Activated naive CD8-positive, alpha-beta T cell treated with anti-CD3 and anti-CD28 coated beads, Interleukin-2, amount 50 U/mL, for 24 hours (primary cell): ENCODE data around the gene PTGDR.
A peak's percentile ranks its signal among the peaks of the same experiment; 100 is the strongest.

Experiments used
- ATAC-seq: fragments of 150-1000 bp; cut with Tn5 transposase; one replicate; pipeline ENCODE4 v1.10.0; 2021
- DNase-seq: peaks from one replicate; pipeline ENCODE4 v3.0.0; 2021
- H3K27ac Mint-ChIP-seq: one replicate; pipeline ENCODE4 v1.8.0; 2021; ENCODE audit warnings: mild to moderate bottlenecking, mixed read lengths
- H3K27me3 Mint-ChIP-seq: one replicate; pipeline ENCODE4 v1.8.0; 2021; ENCODE audit warnings: mixed read lengths
- H3K36me3 Mint-ChIP-seq: one replicate; pipeline ENCODE4 v1.8.0; 2021; ENCODE audit warnings: low read depth, mixed read lengths
- H3K4me1 Mint-ChIP-seq: one replicate; pipeline ENCODE4 v1.8.0; 2021; ENCODE audit warnings: mixed read lengths
- H3K4me3 Mint-ChIP-seq: one replicate; pipeline ENCODE4 v1.8.0; 2021; ENCODE audit warnings: mild to moderate bottlenecking, moderate library complexity, mixed read lengths
- H3K9me3 Mint-ChIP-seq: one replicate; pipeline ENCODE4 v1.8.0; 2021; ENCODE audit warnings: mixed read lengths

PTGDR gene

DNA sequence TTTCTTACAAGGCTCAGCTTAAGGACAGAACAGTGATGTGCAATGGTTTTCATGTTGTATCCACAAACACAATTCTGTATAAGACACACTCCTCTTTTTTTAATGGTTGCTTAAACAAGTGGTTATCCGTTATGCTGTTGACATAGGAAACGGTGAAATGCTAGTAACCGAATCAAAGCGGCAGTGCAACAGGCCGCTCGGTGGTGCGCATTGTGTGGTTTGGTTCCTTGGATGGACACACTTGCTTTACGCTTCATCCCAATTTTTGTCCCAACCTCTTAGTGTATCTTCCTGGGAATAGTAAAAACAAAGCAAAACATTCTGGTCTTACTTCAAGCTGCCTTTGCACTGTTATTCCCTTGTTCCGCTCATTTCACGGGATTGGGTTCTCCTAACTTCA lies 46.0 kb downstream of the PTGDR start:
- Mint-ChIP-seq H3K4me1 (peaks cover 82% of the 10 kb centered on the region), H3K36me3 (peaks cover 14% of the 10 kb centered on the region), H3K4me3 (peak overlapping the region; percentile 97), H3K27me3 (peaks cover 16% of the 10 kb centered on the region), H3K9me3 (no peaks in the 10 kb centered on the region), H3K27ac (peak overlapping the region; percentile 83)
- ATAC-seq (no peak), DNase-seq (no peak)

DNA sequence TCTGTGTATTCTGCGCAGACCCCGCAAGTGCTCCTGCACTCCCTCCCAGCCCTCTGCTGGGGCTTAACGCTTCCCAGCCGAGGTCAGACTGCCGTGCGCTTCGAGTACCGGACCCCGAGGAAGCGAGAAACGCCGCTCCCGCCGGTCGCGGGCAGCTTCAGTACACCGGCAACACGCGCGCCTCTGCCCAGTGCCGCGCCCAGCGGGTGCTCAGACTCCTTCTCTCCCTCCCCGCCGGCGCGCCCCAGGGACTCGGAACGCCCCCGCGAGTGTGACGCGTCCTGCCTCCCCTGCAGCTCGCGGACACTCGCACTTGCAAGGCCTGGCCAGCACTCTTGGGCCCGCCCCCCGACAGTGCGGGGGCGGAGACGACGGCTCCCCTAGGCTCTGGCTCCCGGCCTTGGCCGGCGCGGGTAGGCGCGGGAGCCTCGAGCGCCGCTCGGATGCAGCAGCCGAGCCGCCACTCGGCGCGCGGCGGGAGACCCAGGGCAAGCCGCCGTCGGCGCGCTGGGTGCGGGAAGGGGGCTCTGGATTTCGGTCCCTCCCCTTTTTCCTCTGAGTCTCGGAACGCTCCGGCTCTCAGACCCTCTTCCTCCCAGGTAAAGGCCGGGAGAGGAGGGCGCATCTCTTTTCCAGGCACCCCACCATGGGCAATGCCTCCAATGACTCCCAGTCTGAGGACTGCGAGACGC lies 46.6 kb downstream of the PTGDR start, which contains the start of gene PTGER2:
TSS of gene PTGER2 (plus strand) at position 410 of the 692 bp plus-strand sequence. CDS start at position 647, 237 bp downstream.
- peaks cover 20% of the 10 kb centered on the region for H3K36me3 Mint-ChIP-seq
- peak within 1 kb of the TSS; percentile 92 for H3K27ac Mint-ChIP-seq
- H3K4me1 Mint-ChIP-seq, result peaks cover 86% of the 10 kb centered on the region
- H3K4me3 Mint-ChIP-seq, result peak within 1 kb of the TSS; percentile 97
- H3K9me3 Mint-ChIP-seq, result no peaks in the 10 kb centered on the region
- DNase-seq (peak; percentile 88), ATAC-seq (peak; percentile 78)
- peaks cover 16% of the 10 kb centered on the region for H3K27me3 Mint-ChIP-seq

DNA sequence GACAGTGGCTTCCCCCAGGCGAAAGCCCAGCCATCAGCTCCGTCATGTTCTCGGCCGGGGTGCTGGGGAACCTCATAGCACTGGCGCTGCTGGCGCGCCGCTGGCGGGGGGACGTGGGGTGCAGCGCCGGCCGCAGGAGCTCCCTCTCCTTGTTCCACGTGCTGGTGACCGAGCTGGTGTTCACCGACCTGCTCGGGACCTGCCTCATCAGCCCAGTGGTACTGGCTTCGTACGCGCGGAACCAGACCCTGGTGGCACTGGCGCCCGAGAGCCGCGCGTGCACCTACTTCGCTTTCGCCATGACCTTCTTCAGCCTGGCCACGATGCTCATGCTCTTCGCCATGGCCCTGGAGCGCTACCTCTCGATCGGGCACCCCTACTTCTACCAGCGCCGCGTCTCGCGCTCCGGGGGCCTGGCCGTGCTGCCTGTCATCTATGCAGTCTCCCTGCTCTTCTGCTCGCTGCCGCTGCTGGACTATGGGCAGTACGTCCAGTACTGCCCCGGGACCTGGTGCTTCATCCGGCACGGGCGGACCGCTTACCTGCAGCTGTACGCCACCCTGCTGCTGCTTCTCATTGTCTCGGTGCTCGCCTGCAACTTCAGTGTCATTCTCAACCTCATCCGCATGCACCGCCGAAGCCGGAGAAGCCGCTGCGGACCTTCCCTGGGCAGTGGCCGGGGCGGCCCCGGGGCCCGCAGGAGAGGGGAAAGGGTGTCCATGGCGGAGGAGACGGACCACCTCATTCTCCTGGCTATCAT lies 47.3 kb downstream of the PTGDR start:
- peaks cover 90% of the 10 kb centered on the region for H3K4me1 Mint-ChIP-seq
- H3K27me3 Mint-ChIP-seq, result peaks cover 16% of the 10 kb centered on the region
- no peaks in the 10 kb centered on the region for H3K9me3 Mint-ChIP-seq
- peak; percentile 43 for DNase-seq
- peak overlapping the region; percentile 97 for H3K4me3 Mint-ChIP-seq
- ATAC-seq, result peak; percentile 38
- H3K36me3 Mint-ChIP-seq, result peaks cover 26% of the 10 kb centered on the region
- H3K27ac Mint-ChIP-seq, result peak overlapping the region; percentile 92

DNA sequence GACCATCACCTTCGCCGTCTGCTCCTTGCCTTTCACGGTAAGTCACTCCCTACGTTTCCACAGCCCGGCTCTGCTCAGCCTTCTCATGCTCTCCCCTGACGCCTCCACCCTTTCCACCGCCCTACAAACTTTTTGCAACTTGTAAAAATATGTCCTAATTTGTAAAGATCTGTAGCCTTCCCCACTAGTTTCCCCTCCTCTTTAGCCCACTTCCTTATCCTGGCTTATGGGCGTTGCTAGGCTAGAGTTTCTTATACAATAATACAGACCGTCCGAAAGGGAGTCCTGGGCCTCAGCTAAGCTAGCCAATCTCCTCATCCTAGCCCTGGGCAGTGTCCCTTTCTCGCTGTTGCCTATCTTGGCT lies 47.8 kb downstream of the PTGDR start:
- peaks cover 16% of the 10 kb centered on the region for H3K27me3 Mint-ChIP-seq
- peaks cover 90% of the 10 kb centered on the region for H3K4me1 Mint-ChIP-seq
- DNase-seq (no peak), ATAC-seq (peak; percentile 7)
- H3K27ac Mint-ChIP-seq, result peak overlapping the region; percentile 92
- H3K9me3 Mint-ChIP-seq, result no peaks in the 10 kb centered on the region
- peaks cover 32% of the 10 kb centered on the region for H3K36me3 Mint-ChIP-seq
- H3K4me3 Mint-ChIP-seq, result peak overlapping the region; percentile 97

DNA sequence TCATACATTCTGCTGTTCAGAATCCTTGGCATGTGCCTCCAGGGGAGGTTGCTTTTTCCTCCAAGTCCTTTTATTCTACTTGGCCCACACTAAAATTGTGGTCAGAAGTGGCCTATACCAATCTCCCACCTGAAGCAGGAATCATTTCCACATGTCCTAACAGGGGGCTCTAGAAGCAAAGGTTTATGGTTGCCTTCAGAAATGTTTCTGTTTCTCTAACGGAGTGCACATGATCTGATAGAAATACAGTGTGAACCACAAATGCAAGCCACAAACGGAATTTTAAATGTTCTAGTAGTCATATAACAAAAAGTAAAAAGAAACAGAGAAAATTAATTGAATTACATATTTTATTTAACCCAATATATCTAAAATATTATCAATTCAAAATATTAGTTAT lies 50.6 kb downstream of the PTGDR start:
- Mint-ChIP-seq H3K4me3 (peak overlapping the region; percentile 97), H3K27me3 (peaks cover 13% of the 10 kb centered on the region), H3K27ac (peak overlapping the region; percentile 82), H3K4me1 (peaks cover 73% of the 10 kb centered on the region), H3K36me3 (peaks cover 56% of the 10 kb centered on the region), H3K9me3 (peaks cover 13% of the 10 kb centered on the region)
- no peak for DNase-seq
- ATAC-seq, result no peak

DNA sequence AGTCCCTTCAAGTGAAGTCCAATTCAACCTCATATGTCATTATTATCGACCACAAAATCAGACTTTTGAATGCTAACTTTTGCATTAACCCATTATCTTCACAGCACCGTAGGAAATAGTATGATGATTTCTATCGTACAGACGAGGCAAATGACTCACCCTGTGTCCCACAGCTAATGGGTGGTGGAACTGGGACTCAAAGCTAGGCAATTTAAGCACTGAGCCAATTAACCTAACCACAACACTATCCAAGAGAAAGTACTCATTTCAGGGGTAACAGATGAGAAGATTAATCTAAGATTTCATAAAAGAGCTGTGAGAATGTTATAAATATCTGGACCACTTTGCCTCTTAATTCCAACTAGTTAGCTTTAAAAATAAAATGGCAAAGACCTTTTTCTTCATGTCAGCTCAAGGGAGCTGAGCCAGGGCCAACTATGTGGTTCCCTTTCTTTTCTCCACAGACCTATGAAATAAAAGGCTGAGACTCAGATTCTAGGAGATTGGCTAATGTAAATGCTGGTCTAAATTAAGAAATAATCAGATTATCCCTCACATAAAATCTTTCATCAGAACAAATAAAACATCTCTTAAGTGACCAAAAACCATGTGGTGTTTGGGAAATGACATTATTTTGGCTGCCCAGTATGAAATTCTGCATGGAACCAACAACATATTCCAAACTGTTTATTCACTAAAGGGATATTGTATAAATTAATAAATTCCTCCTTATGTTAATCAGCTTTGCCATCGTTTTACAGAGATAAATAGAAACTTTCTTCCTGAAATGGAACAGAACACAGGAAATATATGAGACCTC lies 51.5 kb downstream of the PTGDR start:
- peaks cover 62% of the 10 kb centered on the region for H3K36me3 Mint-ChIP-seq
- ATAC-seq, result peak; percentile 44
- H3K4me3 Mint-ChIP-seq, result peak overlapping the region; percentile 97
- H3K27ac Mint-ChIP-seq, result peak overlapping the region; percentile 82
- H3K4me1 Mint-ChIP-seq, result peaks cover 70% of the 10 kb centered on the region
- peaks cover 7% of the 10 kb centered on the region for H3K27me3 Mint-ChIP-seq
- peaks cover 15% of the 10 kb centered on the region for H3K9me3 Mint-ChIP-seq
- no peak for DNase-seq

DNA sequence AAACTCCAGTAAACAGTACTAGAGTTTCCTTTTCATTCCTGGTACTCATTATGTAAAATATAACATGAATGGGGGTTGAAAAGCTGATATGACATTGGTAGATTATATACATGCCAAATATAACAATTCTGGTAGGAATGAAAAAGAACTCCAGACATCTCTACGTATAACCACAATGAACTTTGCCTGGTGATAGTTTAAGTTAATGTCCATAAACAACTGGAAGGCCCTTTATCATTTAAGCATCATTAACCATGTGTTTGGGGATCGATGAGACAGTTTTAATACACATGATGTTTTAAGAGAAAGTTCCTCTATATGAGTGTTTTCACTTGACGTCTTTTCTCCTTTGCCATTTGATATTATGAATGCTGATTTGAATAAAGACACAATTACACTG lies 52.4 kb downstream of the PTGDR start:
- DNase-seq (no peak), ATAC-seq (no peak)
- peaks cover 61% of the 10 kb centered on the region for H3K36me3 Mint-ChIP-seq
- H3K4me1 Mint-ChIP-seq, result peaks cover 73% of the 10 kb centered on the region
- peak overlapping the region; percentile 97 for H3K4me3 Mint-ChIP-seq
- peaks cover 7% of the 10 kb centered on the region for H3K27me3 Mint-ChIP-seq
- peak overlapping the region; percentile 8 for H3K27ac Mint-ChIP-seq
- H3K9me3 Mint-ChIP-seq, result peaks cover 20% of the 10 kb centered on the region

DNA sequence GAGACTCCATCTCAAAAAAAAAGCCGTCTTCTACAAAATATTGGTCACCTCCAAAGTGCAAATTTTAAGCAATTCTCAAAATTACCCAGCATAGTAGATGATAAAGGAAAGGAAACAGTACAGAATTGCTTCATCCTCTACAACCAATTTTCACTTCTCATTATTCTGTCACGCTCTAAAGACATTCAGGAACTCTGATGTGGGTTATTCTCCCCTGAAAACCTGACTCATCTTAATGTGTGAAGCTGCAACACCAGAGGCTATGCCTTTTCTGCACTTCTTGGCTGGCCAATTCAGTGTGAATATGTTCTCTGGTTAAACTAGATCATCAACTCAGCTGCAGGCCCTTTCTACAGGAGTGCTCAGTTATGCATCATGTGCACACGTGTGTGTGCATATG lies 57.6 kb downstream of the PTGDR start:
- ATAC-seq (peak; percentile 90), DNase-seq (no peak)
- Mint-ChIP-seq H3K4me3 (peak overlapping the region; percentile 3), H3K36me3 (peaks cover 66% of the 10 kb centered on the region), H3K4me1 (peaks cover 74% of the 10 kb centered on the region), H3K9me3 (peaks cover 20% of the 10 kb centered on the region), H3K27me3 (no peaks in the 10 kb centered on the region), H3K27ac (peak overlapping the region; percentile 79)

DNA sequence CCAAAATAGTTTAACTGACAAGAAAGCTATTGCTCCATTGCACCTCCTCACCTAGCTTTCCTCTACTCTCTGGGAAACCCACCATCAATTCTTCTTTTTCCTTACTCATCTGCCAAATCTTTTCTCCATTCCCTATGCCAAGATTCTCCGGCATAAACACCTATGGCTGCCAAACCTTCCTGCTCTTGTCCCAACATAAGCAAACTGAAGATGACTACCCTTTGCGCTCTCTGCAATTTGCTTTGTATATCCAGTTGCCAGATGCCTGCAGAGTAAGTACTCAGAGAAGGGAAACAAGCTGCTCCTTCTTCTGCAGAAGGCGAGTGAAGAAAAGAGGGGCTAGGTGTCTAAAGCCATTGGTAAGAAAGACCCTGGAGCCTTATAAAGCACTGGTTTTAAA lies 58.1 kb downstream of the PTGDR start:
- DNase-seq, result no peak
- Mint-ChIP-seq H3K4me1 (peaks cover 76% of the 10 kb centered on the region), H3K9me3 (peaks cover 20% of the 10 kb centered on the region), H3K4me3 (peak overlapping the region; percentile 3), H3K36me3 (peaks cover 65% of the 10 kb centered on the region), H3K27me3 (no peaks in the 10 kb centered on the region), H3K27ac (peak overlapping the region; percentile 79)
- no peak for ATAC-seq
